ENCODE results near the gene MAMDC2.
A peak's percentile ranks its signal among the peaks of the same experiment; 100 is the strongest.
"Not testable (repeated sequence)": the region's sequence is repeated elsewhere in the genome, so short reads cannot be mapped to it uniquely, and the experiment has no call there.

The MAMDC2 gene

GRCh38 chr9:70165006-70165602, 121.5 kb downstream of the MAMDC2 start:
- Histone ChIP-seq H3K9me3 (ENCODE audit: control insufficient read depth, insufficient read depth, low read length) (no peaks in the 10 kb centered on the region), H3K36me3 (ENCODE audit: insufficient read depth, low read length) (no peaks in the 10 kb centered on the region), H3K4me1 (ENCODE audit: insufficient read depth, low read length) (no peaks in the 10 kb centered on the region), H3K9ac (ENCODE audit: low read depth, low read length) (no peak overlapping the region)

GRCh38 chr9:70168521-70168920, 124.9 kb downstream of the MAMDC2 start:
- Histone ChIP-seq H3K4me1 (ENCODE audit: insufficient read depth, low read length) (no peaks in the 10 kb centered on the region), H3K9me3 (ENCODE audit: control insufficient read depth, insufficient read depth, low read length) (no peaks in the 10 kb centered on the region), H3K9ac (ENCODE audit: low read depth, low read length) (no peak overlapping the region), H3K36me3 (ENCODE audit: insufficient read depth, low read length) (no peaks in the 10 kb centered on the region)

GRCh38 chr9:70169222-70169621, 125.6 kb downstream of the MAMDC2 start:
- Histone ChIP-seq H3K4me1 (ENCODE audit: insufficient read depth, low read length) (no peaks in the 10 kb centered on the region), H3K9me3 (ENCODE audit: control insufficient read depth, insufficient read depth, low read length) (no peaks in the 10 kb centered on the region), H3K9ac (ENCODE audit: low read depth, low read length) (no peak overlapping the region), H3K36me3 (ENCODE audit: insufficient read depth, low read length) (no peaks in the 10 kb centered on the region)

- Histone ChIP-seq H3K9ac (ENCODE audit: low read depth, low read length) (no peak overlapping the region), H3K9me3 (ENCODE audit: control insufficient read depth, insufficient read depth, low read length) (no peaks in the 10 kb centered on the region), H3K4me1 (ENCODE audit: insufficient read depth, low read length) (no peaks in the 10 kb centered on the region), H3K36me3 (ENCODE audit: insufficient read depth, low read length) (no peaks in the 10 kb centered on the region)
Measured at GRCh38 chr9:70170151-70170790, 126.6 kb downstream of the MAMDC2 start.

DNA sequence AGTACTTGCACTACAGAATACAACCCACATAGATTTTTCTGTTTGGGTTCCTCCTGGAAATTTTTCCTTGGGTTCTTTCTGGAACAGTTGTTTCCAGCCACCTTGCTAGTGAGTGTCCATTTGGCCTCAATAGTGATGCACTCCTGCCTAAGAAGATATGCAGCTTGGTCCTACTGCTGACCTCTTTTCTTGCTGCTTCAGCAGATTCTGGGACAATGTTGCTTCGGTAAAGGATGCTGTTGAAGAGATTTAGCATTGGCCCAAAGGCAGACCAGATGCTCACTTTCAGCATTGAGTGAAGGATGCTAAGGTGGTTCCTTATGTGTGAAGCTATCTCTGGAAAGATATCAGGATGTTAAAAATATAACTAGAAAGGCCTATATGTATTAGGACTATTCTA, 128.9 kb downstream of the MAMDC2 start:
- no peak overlapping the region for H3K9ac ChIP-seq (ENCODE audit: low read depth, low read length)
- no peaks in the 10 kb centered on the region for H3K36me3 ChIP-seq (ENCODE audit: insufficient read depth, low read length)
- no peaks in the 10 kb centered on the region for H3K4me1 ChIP-seq (ENCODE audit: insufficient read depth, low read length)
- H3K9me3 ChIP-seq (ENCODE audit: control insufficient read depth, insufficient read depth, low read length), result no peaks in the 10 kb centered on the region

- H3K4me1 ChIP-seq (ENCODE audit: insufficient read depth, low read length), result no peaks in the 10 kb centered on the region
- no peaks in the 10 kb centered on the region for H3K9me3 ChIP-seq (ENCODE audit: control insufficient read depth, insufficient read depth, low read length)
- no peak overlapping the region for H3K9ac ChIP-seq (ENCODE audit: low read depth, low read length)
- H3K36me3 ChIP-seq (ENCODE audit: insufficient read depth, low read length), result no peaks in the 10 kb centered on the region
Measured at GRCh38 chr9:70177121-70177520, 133.5 kb downstream of the MAMDC2 start.

DNA sequence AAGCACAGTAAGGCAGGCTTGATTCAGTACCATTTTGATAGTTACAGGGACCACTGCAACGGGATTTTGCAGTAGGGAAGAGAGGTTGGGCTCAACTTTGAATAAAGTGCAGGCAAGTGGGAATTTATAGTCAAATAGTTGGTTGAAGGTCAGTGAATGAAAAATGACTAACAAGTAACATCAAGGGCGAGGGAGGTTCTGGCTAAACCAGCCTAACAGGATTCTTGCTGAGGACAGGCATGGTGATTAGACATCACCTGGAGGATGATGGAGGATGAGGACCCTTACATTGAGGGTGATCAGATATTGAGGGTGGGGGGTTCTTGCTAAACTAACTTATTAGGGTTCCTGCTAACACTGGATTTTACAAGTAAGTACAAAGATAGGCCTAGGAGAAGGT, 149.1 kb downstream of the MAMDC2 start:
- no peaks in the 10 kb centered on the region for H3K9me3 ChIP-seq (ENCODE audit: control insufficient read depth, insufficient read depth, low read length)
- H3K4me1 ChIP-seq (ENCODE audit: insufficient read depth, low read length), result no peaks in the 10 kb centered on the region
- H3K36me3 ChIP-seq (ENCODE audit: insufficient read depth, low read length), result no peaks in the 10 kb centered on the region
- no peak overlapping the region for H3K9ac ChIP-seq (ENCODE audit: low read depth, low read length)

DNA sequence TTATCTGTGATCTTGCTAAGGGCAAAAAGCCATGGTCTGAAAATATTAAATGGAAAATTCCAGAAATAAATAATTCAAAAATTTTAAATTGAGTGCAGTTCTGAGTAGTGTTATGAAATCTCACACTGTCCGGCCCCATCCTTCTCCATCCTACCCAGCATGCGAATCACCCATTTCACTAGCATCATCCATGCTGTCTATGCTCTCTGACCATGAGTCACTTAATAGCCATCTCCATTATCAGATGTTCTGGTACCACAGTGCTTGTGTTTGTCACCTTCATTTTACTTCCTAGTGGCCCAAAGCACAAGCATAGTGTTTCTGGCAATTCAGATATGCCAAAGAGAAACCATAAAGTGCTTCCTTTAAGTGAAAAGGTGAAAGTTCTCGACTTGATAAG, 151.8 kb downstream of the MAMDC2 start:
- H3K9me3 ChIP-seq (ENCODE audit: control insufficient read depth, insufficient read depth, low read length), result no peaks in the 10 kb centered on the region
- no peaks in the 10 kb centered on the region for H3K4me1 ChIP-seq (ENCODE audit: insufficient read depth, low read length)
- H3K36me3 ChIP-seq (ENCODE audit: insufficient read depth, low read length), result no peaks in the 10 kb centered on the region
- H3K9ac ChIP-seq (ENCODE audit: low read depth, low read length), result no peak overlapping the region

DNA sequence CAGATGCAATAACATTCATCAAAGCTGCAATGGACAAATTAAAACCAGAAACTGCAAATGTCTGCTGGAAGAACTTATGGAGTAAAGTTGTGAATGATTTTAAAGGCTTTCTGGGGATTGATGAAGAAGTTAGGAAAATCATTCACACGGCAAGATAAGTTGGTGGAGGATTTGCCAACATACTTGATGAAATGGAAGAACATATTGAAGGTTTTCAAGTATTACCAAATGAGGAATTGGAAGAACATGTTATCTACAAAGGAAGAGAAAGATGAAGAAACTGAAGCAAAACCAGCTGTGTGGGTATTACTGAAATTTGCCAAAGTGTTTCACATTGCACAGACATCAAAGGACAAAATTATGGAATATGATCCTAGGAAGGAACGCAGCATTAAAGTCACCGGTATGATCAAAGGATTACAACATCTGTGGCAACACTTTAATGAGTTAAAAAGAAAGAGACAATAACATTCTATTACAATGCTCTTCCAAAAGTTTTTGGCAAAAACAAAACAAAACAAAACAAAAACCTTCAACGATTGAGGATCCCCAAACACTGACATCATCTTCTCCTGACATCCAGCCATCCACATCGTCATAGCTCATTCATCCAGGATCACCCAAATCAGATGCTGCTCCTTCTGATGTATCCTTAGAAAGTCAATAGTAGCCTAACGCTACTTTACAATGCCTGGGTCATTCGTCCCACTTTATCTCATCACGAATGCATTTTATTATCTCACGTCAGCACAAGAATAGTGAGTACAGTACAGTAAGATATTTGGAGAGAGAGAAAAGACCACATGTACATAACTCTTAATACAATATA, 153.8 kb downstream of the MAMDC2 start:
- Histone ChIP-seq H3K4me1 (ENCODE audit: insufficient read depth, low read length) (no peaks in the 10 kb centered on the region), H3K9ac (ENCODE audit: low read depth, low read length) (no peak overlapping the region), H3K36me3 (ENCODE audit: insufficient read depth, low read length) (no peaks in the 10 kb centered on the region), H3K9me3 (ENCODE audit: control insufficient read depth, insufficient read depth, low read length) (no peaks in the 10 kb centered on the region)

- H3K9ac ChIP-seq (ENCODE audit: low read depth, low read length), result peak overlapping the region; percentile 63
- H3K4me1 ChIP-seq (ENCODE audit: insufficient read depth, low read length); H3K36me3 ChIP-seq (ENCODE audit: insufficient read depth, low read length): not testable (repeated sequence)
Measured at GRCh38 chr9:70204743-70205142, 161.1 kb downstream of the MAMDC2 start.

DNA sequence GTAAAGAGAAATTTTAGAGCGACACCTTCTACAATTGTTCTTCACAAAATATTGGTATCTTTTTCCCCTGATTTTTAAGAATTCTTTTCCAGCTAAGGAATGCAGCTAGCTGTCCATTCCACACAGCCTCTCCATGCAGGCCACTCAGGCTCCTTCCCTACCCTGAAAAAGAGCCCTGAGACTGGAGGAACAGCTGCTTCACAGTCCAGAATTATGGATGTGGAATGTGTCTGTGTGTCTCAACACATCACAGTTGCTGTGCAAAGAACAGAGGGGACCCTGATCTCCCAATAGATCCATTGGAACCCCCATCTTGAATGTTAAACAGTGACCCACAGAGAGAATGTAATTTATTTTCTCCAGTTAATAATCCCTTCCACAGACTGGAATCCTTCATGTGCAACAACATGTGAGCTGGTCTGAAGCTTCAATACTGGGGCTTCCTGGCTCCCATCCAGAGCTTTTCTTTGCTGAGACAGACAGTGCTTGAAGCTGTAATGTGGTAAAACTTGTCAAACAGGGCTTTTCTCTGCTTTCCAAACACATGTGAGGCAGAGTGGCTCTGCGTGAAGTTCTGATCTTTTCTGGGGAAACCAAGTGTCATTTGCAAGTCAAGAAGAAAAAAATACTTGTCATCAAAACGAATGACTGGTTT, 161.8 kb downstream of the MAMDC2 start:
- Histone ChIP-seq H3K4me1 (ENCODE audit: insufficient read depth, low read length) (peaks cover 8% of the 10 kb centered on the region), H3K36me3 (ENCODE audit: insufficient read depth, low read length) (no peaks in the 10 kb centered on the region), H3K9ac (ENCODE audit: low read depth, low read length) (peak overlapping the region; percentile 63; the same call in 1 of the 2 replicates), H3K9me3 (ENCODE audit: control insufficient read depth, insufficient read depth, low read length) (no peaks in the 10 kb centered on the region)

More at GRCh38 chr9:70204743-70205142, 161.1 kb downstream of the MAMDC2 start:
- H3K9me3 ChIP-seq (ENCODE audit: control insufficient read depth, insufficient read depth, low read length), result not testable (repeated sequence)

DNA sequence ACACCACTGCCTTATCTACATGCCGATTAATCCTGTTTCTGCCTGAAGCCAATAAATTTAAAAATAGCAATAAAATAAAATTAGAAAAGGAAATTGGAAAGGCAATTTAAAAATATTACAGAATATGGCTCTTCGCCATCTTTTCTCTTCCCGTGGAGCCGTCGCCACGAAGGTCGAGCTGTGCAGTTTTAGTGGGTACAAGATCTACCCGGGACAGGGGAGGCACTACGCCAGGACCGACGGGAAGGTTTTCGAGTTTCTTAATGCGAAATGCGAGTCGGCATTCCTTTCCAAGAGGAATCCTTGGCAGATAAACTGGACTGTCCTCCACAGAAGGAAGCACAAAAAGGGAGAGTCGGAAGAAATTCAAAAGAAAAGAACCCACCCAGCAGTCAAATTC, 173.4 kb downstream of the MAMDC2 start:
- Histone ChIP-seq H3K9me3 (ENCODE audit: control insufficient read depth, insufficient read depth, low read length) (peaks cover 6% of the 10 kb centered on the region; the same call in 1 of the 2 replicates), H3K4me1 (ENCODE audit: insufficient read depth, low read length) (no peaks in the 10 kb centered on the region), H3K36me3 (ENCODE audit: insufficient read depth, low read length) (no peaks in the 10 kb centered on the region), H3K9ac (ENCODE audit: low read depth, low read length) (no peak overlapping the region)

DNA sequence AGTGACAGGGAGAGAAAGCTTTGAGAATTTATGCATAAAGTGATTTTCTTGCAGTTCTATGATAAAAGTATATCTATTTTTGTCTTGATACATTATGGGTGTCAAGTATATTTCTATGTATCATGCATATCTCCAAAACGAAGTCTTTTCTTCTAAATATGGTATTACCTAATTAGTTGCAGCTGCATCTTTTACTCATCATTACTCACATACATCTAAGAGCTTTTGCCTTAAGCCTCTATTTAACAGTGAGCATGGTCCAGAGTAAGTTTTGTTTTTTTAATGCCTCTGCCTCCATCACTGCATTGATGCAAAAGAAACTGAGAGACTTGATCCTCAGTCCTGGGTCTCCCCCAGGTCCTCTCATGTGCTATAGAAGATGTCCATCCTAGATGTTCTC, 175.1 kb downstream of the MAMDC2 start:
- H3K9me3 ChIP-seq (ENCODE audit: control insufficient read depth, insufficient read depth, low read length), result peaks cover 2% of the 10 kb centered on the region; the same call in 1 of the 2 replicates
- H3K4me1 ChIP-seq (ENCODE audit: insufficient read depth, low read length), result no peaks in the 10 kb centered on the region
- H3K9ac ChIP-seq (ENCODE audit: low read depth, low read length), result no peak overlapping the region
- H3K36me3 ChIP-seq (ENCODE audit: insufficient read depth, low read length), result no peaks in the 10 kb centered on the region

DNA sequence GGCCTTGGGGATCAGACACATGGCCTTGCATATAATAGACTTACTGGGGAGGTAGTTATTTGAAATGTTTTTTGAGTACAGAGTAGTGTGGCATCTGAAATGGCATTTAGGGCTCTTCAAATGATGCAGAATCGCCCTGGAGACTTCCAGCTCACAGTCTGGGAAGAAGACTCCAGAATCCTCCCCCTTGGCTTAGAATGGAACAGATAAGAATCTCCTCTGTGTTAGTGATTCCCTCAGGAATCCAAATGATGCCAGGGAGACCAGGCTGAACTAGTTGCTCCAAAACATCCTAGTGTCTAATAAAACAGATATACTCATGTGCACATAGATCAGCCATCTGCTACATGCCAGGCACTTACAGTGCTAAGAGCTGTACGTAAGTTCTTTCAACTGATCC, 176.6 kb downstream of the MAMDC2 start:
- H3K4me1 ChIP-seq (ENCODE audit: insufficient read depth, low read length), result no peaks in the 10 kb centered on the region
- H3K9ac ChIP-seq (ENCODE audit: low read depth, low read length), result no peak overlapping the region
- H3K9me3 ChIP-seq (ENCODE audit: control insufficient read depth, insufficient read depth, low read length), result no peaks in the 10 kb centered on the region
- H3K36me3 ChIP-seq (ENCODE audit: insufficient read depth, low read length), result no peaks in the 10 kb centered on the region

Measured in ES-I3 (cell line).